ENCODE results near the gene RBM42.

Gene RBM42

DNA sequence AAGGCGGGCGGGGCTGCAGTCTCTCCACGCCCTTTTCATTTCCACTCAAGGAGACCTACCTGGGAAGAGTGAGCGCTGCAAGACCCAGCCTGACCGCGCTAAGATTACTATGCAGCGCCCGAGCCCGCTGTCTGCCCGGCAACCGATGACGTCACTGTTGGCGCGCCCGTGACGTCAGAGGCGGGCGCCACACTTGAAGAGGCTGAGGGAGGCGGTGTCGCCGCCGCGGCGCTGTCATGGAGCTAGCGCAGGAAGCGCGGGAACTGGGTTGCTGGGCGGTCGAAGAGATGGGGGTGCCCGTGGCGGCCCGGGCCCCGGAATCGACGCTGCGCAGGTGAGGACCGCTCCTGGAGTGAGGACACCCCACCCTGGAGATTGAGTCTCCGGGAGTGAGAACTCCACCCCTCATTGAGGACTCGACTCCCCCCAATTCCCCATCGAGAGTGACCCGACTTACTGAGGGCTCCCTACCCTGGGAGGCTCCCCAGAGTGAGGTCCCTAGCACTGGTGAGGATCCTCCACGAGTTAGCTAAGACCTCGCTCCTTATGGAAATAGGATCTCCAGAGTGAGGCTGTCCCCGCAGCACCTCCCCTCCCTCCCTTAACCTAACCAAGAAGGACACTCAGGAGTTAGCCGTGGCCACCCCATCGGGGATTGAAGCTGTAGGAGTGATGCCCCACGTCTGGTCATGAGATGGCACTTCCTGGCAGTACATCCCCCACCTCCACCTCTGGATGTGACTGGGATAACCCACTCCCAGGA is 16.1 kb upstream of the RBM42 start, which contains the start of gene HAUS5:
TSS of gene HAUS5 (plus strand) at position 177 of the 763 bp plus-strand sequence. CDS start at position 237, 60 bp downstream.
- Mint-ChIP-seq H3K4me1 (peaks cover 32% of the 10 kb centered on the region), H3K36me3 (peaks cover 3% of the 10 kb centered on the region), H3K27ac (peak within 1 kb of the TSS; percentile 98), H3K27me3 (no peaks in the 10 kb centered on the region), H3K4me3 (peak within 1 kb of the TSS; percentile 89), H3K9me3 (peaks cover 6% of the 10 kb centered on the region)

DNA sequence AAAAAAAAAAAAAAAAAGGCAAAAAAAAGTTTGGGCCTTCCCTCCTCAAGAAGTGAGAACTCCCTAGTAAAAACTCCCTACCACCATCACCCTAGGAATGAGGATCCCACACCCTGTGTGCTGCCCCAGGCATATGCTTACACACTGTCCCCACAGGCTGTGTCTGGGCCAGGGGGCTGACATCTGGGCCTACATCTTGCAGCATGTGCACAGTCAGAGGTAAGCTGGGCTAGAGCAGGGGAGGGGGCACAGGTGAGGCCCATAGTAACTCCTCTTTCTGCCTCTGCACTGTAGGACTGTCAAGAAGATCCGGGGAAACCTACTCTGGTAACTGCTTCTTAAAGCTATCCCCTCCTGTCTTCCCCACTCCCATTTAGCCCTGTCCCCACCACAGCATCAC is 15.3 kb upstream of the RBM42 start:
- peaks cover 2% of the 10 kb centered on the region for H3K9me3 Mint-ChIP-seq
- H3K36me3 Mint-ChIP-seq, result peaks cover 3% of the 10 kb centered on the region
- peak overlapping the region; percentile 62 for H3K27ac Mint-ChIP-seq
- no peaks in the 10 kb centered on the region for H3K27me3 Mint-ChIP-seq
- H3K4me1 Mint-ChIP-seq, result peaks cover 30% of the 10 kb centered on the region
- H3K4me3 Mint-ChIP-seq, result peak overlapping the region; percentile 89

DNA sequence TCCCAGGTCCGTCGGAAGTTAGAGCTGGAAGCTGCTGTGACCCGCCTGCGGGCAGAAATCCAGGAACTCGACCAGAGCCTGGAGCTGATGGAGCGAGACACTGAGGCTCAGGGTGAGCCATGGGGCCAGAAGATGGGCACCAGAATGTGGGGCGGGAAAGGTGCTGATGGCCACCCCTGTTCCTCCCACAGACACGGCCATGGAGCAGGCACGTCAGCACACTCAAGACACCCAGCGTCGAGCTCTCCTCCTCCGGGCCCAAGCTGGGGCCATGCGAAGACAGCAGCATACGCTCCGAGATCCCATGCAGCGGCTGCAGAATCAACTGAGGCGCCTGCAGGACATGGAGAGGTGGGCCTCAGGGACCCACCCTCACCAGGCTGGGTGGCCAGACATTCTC is 13.8 kb upstream of the RBM42 start:
- no peaks in the 10 kb centered on the region for H3K27me3 Mint-ChIP-seq
- H3K9me3 Mint-ChIP-seq, result no peaks in the 10 kb centered on the region
- H3K27ac Mint-ChIP-seq, result no peak overlapping the region
- peaks cover 3% of the 10 kb centered on the region for H3K36me3 Mint-ChIP-seq
- no peak overlapping the region for H3K4me3 Mint-ChIP-seq
- H3K4me1 Mint-ChIP-seq, result peaks cover 20% of the 10 kb centered on the region

DNA sequence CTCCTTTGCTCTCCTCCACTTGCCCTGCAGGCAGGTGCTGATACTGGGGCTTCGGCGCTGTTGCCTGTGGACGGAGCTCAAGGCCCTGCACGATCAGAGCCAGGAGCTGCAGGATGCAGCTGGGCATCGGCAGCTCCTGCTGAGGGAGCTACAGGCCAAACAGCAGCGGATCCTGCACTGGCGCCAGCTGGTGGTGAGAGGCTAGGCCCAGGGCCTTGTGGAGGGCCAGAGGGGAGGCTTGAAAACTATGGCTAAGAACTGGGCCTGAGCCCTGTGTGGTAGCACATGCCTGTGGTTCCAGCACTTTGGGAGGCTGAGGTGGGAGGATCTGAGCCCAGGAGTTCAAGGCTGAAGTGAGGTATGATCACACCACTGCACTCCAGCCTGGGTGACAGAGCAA is 10.0 kb upstream of the RBM42 start:
- Mint-ChIP-seq H3K4me3 (no peak overlapping the region), H3K36me3 (peaks cover 5% of the 10 kb centered on the region), H3K4me1 (peaks cover 1% of the 10 kb centered on the region), H3K27me3 (no peaks in the 10 kb centered on the region), H3K27ac (no peak overlapping the region), H3K9me3 (no peaks in the 10 kb centered on the region)

DNA sequence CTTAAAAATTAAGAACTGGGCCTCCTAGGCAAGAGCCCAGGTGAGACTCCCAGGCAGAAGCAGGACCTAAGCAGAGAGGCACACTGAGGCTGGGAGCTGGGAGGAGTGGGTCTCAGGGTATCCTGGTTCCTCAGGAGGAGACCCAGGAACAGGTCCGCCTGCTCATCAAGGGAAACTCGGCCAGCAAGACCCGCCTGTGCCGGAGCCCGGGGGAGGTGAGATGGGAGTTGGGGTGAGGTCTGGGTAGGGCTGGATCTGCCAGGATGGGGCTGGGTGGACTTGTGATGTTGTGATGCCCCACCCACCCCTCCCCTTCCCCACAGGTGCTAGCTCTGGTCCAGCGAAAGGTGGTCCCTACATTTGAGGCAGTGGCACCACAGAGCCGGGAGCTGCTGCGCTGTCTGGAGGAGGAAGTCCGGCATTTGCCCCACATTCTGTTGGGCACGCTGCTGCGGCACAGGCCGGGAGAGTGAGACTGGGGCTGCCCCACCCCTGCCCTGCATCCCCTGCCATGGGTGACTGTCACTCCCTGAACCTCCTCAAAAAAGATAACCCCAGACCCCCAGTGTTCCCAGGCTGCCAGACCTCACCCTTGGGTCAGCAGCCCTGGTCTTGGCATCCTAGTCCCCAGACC is 9.4 kb upstream of the RBM42 start:
- Mint-ChIP-seq H3K9me3 (no peaks in the 10 kb centered on the region), H3K36me3 (peaks cover 5% of the 10 kb centered on the region), H3K27me3 (no peaks in the 10 kb centered on the region), H3K4me3 (no peak overlapping the region), H3K27ac (no peak overlapping the region), H3K4me1 (no peaks in the 10 kb centered on the region)

DNA sequence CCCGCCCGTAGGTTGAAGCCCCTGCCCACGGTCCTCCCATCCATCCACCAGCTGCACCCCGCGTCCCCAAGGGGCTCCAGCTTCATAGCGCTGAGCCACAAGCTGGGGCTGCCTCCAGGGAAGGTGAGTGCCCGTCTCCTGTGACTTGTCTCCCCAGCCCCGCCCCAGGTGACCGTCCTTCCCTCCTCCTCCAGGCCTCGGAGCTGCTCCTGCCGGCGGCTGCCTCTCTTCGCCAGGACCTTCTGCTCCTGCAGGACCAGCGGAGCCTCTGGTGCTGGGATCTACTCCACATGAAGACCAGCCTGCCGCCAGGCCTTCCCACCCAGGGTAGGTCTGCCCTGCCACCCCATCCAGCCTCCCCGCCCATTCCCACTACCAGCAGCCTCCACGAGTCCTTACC is 8.8 kb upstream of the RBM42 start:
- no peaks in the 10 kb centered on the region for H3K27me3 Mint-ChIP-seq
- H3K27ac Mint-ChIP-seq, result no peak overlapping the region
- H3K4me3 Mint-ChIP-seq, result no peak overlapping the region
- peaks cover 5% of the 10 kb centered on the region for H3K36me3 Mint-ChIP-seq
- H3K4me1 Mint-ChIP-seq, result no peaks in the 10 kb centered on the region
- H3K9me3 Mint-ChIP-seq, result no peaks in the 10 kb centered on the region

DNA sequence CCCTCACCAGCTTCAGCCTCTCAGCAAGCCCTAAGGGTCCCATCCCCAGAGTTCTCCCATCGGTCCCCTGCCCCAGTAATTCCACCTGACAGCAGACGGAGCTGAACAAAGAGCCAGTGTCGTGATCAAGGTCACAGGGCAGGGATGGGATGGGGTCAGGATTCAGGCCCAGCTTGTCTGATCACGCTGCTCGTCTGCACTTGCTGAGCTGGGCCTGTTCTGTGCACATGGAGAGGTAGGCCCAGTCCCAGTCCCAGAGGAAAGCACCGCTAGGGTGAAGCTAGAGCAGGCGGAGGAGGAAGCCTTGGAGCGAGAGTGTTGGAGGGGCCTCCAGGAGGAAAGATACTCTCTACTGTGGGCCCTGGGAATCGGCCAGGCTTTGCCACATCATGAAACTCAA is 7.1 kb upstream of the RBM42 start:
- Mint-ChIP-seq H3K27ac (peak overlapping the region; percentile 15), H3K9me3 (no peaks in the 10 kb centered on the region), H3K4me3 (no peak overlapping the region), H3K4me1 (no peaks in the 10 kb centered on the region), H3K36me3 (peaks cover 2% of the 10 kb centered on the region), H3K27me3 (no peaks in the 10 kb centered on the region)

DNA sequence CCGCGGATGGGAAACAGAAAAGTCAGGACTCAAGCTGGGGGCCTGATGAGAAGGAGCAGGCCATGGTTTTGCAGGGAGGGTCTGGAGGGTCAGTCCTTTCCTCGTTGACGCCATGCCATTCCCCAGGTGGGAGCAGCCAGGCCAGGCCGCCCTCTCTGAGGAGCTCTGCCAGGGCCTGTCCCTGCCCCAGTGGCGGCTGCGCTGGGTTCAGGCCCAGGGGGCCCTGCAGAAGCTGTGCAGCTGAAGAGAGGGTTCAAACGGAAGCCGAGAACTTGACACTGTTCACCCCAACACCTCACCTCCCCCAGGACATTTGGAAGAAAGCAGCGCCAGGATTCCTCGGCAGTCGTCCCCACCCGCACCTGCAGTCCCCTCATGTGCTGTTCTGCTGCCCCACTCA is 6.1 kb upstream of the RBM42 start:
- no peaks in the 10 kb centered on the region for H3K27me3 Mint-ChIP-seq
- H3K27ac Mint-ChIP-seq, result no peak overlapping the region
- no peaks in the 10 kb centered on the region for H3K4me1 Mint-ChIP-seq
- no peak overlapping the region for H3K4me3 Mint-ChIP-seq
- H3K36me3 Mint-ChIP-seq, result peaks cover 2% of the 10 kb centered on the region
- H3K9me3 Mint-ChIP-seq, result no peaks in the 10 kb centered on the region

DNA sequence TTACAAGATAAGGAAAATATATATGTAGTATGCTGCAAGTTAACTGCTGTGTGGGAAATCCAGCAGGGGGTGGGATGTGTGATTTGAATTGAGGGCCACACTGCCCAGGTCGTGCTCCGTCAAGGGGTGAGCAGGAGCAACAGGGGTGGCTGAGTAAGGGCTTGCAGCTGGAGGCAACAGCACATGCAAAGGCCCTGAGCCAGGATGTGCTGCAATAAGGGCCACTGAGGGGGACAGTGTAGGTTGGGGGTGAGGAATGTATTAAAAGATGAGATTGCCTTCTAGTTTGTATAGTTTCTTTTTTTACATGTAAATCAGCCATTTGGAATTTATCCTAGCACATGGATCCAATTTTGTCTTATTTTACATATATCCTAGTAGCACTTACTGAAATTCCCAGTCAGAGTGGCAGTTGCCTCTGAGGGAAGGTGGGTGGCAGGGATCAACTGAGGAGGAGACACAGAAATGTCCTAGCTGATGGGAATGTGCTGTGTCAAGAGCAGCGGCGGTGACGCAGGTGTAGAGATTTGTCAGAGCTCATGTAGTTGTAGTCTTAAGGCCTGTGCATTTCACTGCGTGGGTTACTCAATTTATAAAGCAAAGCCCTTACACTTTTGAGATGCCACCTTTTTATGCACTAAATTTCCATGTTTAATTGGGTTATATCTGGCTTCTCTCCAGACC is 5.4 kb upstream of the RBM42 start:
- Mint-ChIP-seq H3K4me1 (peaks cover 4% of the 10 kb centered on the region), H3K27me3 (no peaks in the 10 kb centered on the region), H3K9me3 (no peaks in the 10 kb centered on the region), H3K27ac (no peak overlapping the region), H3K4me3 (no peak overlapping the region), H3K36me3 (peaks cover 2% of the 10 kb centered on the region)

DNA sequence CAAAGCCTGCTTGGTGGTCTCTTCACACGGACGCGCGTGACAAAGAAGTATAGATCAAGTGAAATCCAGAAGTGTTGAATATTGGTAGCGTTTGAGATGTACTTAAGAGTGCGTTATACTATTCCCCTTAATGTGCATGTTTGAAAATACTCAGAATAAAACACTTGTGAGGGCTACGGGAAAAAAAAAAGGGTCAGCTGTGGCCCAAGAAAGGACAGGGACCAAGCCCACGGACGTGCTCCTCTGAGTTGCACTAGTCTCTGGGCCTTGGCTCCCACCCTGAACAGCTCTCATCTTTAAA is 622 bp upstream of the RBM42 start:
- H3K36me3 Mint-ChIP-seq, result peaks cover 14% of the 10 kb centered on the region
- H3K4me1 Mint-ChIP-seq, result peaks cover 30% of the 10 kb centered on the region
- H3K27ac Mint-ChIP-seq, result peak overlapping the region; percentile 99
- peak overlapping the region; percentile 100 for H3K4me3 Mint-ChIP-seq
- H3K9me3 Mint-ChIP-seq, result no peaks in the 10 kb centered on the region
- H3K27me3 Mint-ChIP-seq, result no peaks in the 10 kb centered on the region

DNA sequence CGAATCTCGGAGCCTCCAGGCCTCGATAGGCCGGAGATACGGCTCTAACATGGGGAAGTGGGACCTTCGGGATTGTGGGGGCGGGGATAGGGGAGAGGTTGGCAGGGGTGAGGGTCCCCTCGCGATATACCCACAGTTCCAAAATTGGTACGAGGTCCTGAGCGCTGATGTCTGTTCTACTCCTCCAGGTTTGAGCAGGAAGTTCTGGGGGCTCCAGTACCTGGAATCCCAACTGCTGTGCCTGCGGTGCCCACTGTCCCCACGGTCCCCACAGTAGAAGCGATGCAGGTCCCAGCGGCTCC is 447 bp downstream of the RBM42 start:
- Mint-ChIP-seq H3K36me3 (peaks cover 16% of the 10 kb centered on the region), H3K27ac (peak overlapping the region; percentile 99), H3K4me3 (peak overlapping the region; percentile 100), H3K4me1 (peaks cover 30% of the 10 kb centered on the region), H3K27me3 (no peaks in the 10 kb centered on the region), H3K9me3 (no peaks in the 10 kb centered on the region)

DNA sequence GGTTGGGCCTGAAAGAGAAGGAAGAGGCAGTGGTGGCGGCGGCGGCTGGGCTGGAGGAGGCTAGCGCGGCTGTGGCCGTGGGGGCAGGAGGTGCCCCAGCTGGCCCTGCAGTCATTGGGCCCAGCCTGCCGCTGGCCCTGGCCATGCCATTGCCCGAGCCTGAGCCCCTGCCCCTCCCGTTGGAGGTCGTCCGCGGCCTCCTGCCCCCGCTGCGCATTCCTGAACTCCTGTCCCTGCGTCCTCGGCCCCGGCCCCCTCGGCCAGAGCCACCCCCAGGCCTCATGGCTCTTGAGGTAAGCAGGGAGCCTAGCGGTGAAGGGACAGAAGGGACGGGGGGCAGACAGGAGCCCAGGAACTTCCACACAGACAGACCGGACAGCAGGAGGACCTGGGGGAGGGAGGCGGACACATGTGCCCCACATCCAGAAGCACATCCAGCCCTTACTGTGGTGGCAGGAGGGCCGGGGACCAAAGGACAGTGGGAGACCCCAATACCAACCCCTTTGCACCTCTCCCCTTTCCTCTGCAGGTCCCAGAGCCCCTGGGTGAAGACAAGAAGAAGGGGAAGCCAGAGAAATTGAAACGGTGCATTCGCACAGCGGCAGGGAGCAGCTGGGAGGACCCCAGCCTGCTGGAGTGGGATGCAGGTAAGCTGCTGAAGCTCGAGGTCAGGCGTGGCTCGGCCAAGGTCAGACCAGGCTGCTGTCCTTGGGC is 5.0 kb downstream of the RBM42 start:
- Mint-ChIP-seq H3K27me3 (no peaks in the 10 kb centered on the region), H3K4me3 (no peak overlapping the region), H3K36me3 (peaks cover 17% of the 10 kb centered on the region), H3K4me1 (peaks cover 22% of the 10 kb centered on the region), H3K27ac (no peak overlapping the region), H3K9me3 (no peaks in the 10 kb centered on the region)

DNA sequence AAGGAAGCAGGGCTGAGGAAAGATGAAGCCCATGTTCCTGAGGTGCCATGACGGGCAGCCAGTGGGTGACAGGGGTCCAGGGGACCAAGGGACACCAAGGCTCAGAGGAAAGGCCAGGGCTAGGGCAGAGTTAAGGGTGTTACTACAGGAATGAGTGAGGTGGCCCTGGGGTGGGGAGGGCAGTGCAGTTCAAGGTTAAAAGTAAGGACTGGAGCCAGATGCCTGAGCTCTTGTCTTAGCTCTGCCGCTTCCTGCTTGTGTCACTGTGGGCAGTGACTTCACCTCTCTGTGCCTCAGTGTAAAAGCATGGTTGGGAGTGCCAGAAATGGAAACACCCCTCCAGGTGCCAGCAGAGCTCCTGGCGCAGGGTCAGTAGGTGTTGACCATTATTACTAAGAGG is 7.8 kb downstream of the RBM42 start:
- H3K4me1 Mint-ChIP-seq, result peaks cover 14% of the 10 kb centered on the region
- no peak overlapping the region for H3K4me3 Mint-ChIP-seq
- no peaks in the 10 kb centered on the region for H3K9me3 Mint-ChIP-seq
- H3K27ac Mint-ChIP-seq, result no peak overlapping the region
- no peaks in the 10 kb centered on the region for H3K27me3 Mint-ChIP-seq
- H3K36me3 Mint-ChIP-seq, result peaks cover 12% of the 10 kb centered on the region

DNA sequence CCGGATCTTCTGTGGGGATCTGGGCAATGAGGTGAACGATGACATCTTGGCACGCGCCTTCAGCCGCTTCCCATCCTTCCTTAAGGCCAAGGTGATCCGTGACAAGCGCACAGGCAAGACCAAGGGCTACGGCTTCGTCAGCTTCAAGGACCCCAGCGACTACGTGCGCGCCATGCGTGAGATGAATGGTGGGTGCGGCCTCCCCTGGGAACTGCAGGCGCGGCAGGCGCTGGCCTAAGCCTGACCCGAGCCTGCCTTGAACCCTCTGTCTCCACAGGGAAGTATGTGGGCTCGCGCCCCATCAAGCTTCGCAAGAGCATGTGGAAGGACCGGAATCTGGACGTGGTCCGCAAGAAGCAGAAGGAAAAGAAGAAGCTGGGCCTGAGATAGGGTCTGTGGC is 8.3 kb downstream of the RBM42 start:
- no peak overlapping the region for H3K4me3 Mint-ChIP-seq
- no peaks in the 10 kb centered on the region for H3K27me3 Mint-ChIP-seq
- peaks cover 7% of the 10 kb centered on the region for H3K36me3 Mint-ChIP-seq
- no peaks in the 10 kb centered on the region for H3K9me3 Mint-ChIP-seq
- H3K4me1 Mint-ChIP-seq, result peaks cover 11% of the 10 kb centered on the region
- no peak overlapping the region for H3K27ac Mint-ChIP-seq

DNA sequence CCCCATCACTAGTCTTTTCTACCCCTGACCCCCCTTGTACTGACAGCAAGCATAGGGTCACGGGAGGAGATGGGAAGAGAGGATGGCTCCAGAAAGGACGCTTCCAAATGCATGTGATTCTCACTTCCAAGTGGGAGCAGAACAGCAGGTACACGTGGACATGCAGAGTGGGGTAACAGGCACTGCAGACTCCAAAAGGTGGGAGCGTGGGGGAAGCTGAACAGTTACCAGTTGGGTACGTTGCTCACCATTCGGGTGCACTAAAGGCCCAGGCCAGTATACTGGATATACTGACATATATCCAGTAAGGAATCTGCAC is 10.4 kb downstream of the RBM42 start:
- H3K4me1 Mint-ChIP-seq, result peaks cover 15% of the 10 kb centered on the region
- H3K4me3 Mint-ChIP-seq, result no peak overlapping the region
- peaks cover 2% of the 10 kb centered on the region for H3K36me3 Mint-ChIP-seq
- no peaks in the 10 kb centered on the region for H3K27me3 Mint-ChIP-seq
- no peaks in the 10 kb centered on the region for H3K9me3 Mint-ChIP-seq
- H3K27ac Mint-ChIP-seq, result no peak overlapping the region

DNA sequence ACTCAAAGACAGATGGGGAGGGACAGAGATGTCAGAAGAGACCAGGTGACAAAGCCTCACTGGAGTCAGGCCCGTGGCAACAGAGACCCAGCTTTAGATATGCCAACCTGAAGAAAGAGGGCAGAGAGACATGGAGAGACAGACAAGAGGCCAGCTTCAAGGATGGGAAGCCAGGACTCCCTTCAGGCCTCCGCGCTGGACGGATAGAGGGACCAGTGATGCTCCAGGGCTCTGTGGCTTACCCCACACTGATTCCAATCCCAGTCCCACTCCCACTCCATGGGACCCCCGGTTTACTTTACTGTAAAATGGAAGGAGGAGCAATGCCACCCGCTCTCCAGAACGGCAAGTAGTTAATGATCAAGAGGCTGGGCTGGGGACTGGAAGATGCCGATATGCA is 11.0 kb downstream of the RBM42 start:
- Mint-ChIP-seq H3K27me3 (no peaks in the 10 kb centered on the region), H3K27ac (no peak overlapping the region), H3K4me3 (no peak overlapping the region), H3K36me3 (peaks cover 2% of the 10 kb centered on the region), H3K9me3 (no peaks in the 10 kb centered on the region), H3K4me1 (peaks cover 21% of the 10 kb centered on the region)
